ENCODE measurements around the gene CSAD.

DNA sequence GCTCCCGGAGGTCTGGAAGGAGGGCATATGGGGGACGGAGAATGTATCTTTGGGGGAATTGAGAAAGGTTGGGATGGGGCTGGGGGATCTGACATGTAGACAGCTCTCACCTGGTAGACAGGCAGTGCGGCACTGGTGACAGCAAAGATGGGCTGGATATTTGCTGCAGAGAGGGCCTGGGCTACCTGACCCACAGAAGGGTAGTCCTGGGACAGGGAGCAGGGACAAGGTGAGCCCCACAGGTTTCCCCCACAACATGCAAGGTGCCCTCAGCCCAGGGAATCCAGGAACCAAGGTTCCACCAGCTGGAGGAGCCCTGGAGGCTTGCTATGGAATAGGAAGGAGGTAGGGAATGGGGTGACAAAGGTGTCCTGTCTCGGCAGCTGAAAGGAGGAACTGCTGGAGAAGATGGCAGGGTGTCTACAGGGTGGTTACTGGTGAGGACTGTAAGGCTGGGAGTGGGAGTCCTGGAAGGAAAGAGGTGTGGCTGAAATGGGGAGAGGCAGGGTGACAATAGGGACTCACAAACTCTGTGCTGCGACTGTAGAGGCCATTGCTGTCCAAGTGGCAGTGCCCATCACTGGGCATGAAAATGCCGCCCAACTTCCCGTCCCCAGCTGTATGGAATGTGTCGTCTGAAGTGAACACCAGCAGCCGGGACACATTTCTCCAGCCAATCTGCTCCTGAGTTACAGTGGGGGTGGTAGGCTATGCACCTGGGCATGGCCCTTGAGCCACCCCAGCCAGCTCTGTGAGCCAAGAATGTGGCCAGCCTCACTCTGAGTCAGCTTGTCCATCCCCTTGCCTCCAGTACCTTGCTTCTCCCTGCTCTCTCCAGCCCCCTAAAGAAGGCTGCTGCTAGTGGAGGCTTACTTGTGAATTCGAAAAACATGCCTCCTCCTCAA is 15.0 kb upstream of the CSAD start:
- TF ChIP-seq, protein P1, sequence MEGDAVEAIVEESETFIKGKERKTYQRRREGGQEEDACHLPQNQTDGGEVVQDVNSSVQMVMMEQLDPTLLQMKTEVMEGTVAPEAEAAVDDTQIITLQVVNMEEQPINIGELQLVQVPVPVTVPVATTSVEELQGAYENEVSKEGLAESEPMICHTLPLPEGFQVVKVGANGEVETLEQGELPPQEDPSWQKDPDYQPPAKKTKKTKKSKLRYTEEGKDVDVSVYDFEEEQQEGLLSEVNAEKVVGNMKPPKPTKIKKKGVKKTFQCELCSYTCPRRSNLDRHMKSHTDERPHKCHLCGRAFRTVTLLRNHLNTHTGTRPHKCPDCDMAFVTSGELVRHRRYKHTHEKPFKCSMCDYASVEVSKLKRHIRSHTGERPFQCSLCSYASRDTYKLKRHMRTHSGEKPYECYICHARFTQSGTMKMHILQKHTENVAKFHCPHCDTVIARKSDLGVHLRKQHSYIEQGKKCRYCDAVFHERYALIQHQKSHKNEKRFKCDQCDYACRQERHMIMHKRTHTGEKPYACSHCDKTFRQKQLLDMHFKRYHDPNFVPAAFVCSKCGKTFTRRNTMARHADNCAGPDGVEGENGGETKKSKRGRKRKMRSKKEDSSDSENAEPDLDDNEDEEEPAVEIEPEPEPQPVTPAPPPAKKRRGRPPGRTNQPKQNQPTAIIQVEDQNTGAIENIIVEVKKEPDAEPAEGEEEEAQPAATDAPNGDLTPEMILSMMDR (IDR thresholded peaks at IDR 0.05): no peak
- TF ChIP-seq POLR2AphosphoS5 (IDR thresholded peaks at IDR 0.05; ENCODE audit: insufficient read depth in 1 of 2, low read depth in 1 of 2): no peak
- TF ChIP-seq POLR2A (IDR thresholded peaks at IDR 0.05): no peak
